Neural cell (in vitro differentiated cells): ENCODE data around the gene TCP11. TPM values are rescaled to one million over a fixed set of nuclear protein-coding genes. Genes with fewer than 3 reads are reported as not detected.
A peak's percentile ranks its signal among the peaks of the same experiment; 100 is the strongest.
"Not testable (repeated sequence)": the region's sequence is repeated elsewhere in the genome, so short reads cannot be mapped to it uniquely, and the experiment has no call there.

Source experiments
- H2AFZ ChIP-seq: fragments of 200-600, 300-800 bp; sonication (generic), shearing (Covaris generic); 2 replicates; pipeline ENCODE4 v1.6.0; 2014; ENCODE audit warnings: low read depth, mild to moderate bottlenecking, antibody characterized with exemption, low read length, moderate library complexity
- H3F3A ChIP-seq: fragments of 200-600 bp; shearing (Covaris generic); 2 replicates; pipeline ENCODE4 v1.6.1; 2016; ENCODE audit warnings: mild to moderate bottlenecking, moderate library complexity, mixed read lengths, antibody characterized with exemption, low read length; ENCODE audit not compliant: insufficient read depth, poor library complexity, severe bottlenecking
- H3K27ac ChIP-seq: fragments of 200-600, 300-800 bp; sonication (generic), shearing (Covaris generic); 2 replicates; pipeline ENCODE4 v1.5.1; 2014; ENCODE audit warnings: mild to moderate bottlenecking, low read length, moderate library complexity
- H3K27me3 ChIP-seq: fragments of 300-800, 200-600 bp; sonication (generic), shearing (Covaris generic); 2 replicates; pipeline ENCODE4 v1.6.0; 2014; ENCODE audit warnings: mild to moderate bottlenecking, low read depth, low read length, moderate library complexity; ENCODE audit not compliant: insufficient read depth
- H3K36me3 ChIP-seq: fragments of 300-800, 200-600 bp; sonication (generic), shearing (Covaris generic); 2 replicates; pipeline ENCODE4 v1.5.1; 2014; ENCODE audit warnings: mild to moderate bottlenecking, antibody characterized with exemption, low read length, moderate library complexity; ENCODE audit not compliant: insufficient read depth
- H3K4me2 ChIP-seq: fragments of 300-800, 200-600 bp; sonication (generic), shearing (Covaris generic); 2 replicates; pipeline ENCODE4 v1.6.0; 2014; ENCODE audit warnings: mild to moderate bottlenecking, low read length
- H3K4me3 ChIP-seq: fragments of 300-800, 200-600 bp; sonication (generic), shearing (Covaris generic); 2 replicates; pipeline ENCODE4 v1.5.1; 2014; ENCODE audit warnings: mild to moderate bottlenecking, low read length, moderate library complexity
- H3K79me2 ChIP-seq: fragments of 200-600 bp; shearing (Covaris generic); replicated peaks from 2 replicates; pipeline ENCODE4 v1.6.0; 2014; ENCODE audit warnings: mild to moderate bottlenecking, low read length, moderate library complexity; ENCODE audit not compliant: insufficient read depth
- H3K9ac ChIP-seq: fragments of 300-800, 200-600 bp; sonication (generic), shearing (Covaris generic); 2 replicates; pipeline ENCODE4 v1.6.1; 2016; ENCODE audit warnings: mild to moderate bottlenecking, low read length, mixed read lengths
- H3K9me2 ChIP-seq: fragments of 200-600 bp; shearing (Covaris generic); 2 replicates; pipeline ENCODE4 v1.6.1; 2016; ENCODE audit warnings: mild to moderate bottlenecking, low read length, mixed read lengths; ENCODE audit not compliant: insufficient read depth
- H3K9me3 ChIP-seq: fragments of 200-600, 300-800 bp; sonication (generic), shearing (Covaris generic); 2 replicates; pipeline ENCODE4 v1.6.1; 2016; ENCODE audit warnings: mild to moderate bottlenecking, mixed run types, low read length, moderate library complexity, mixed read lengths
- H4K20me1 ChIP-seq: fragments of 200-600 bp; shearing (Covaris generic); 2 replicates; pipeline ENCODE4 v1.6.1; 2016; ENCODE audit warnings: mild to moderate bottlenecking, mixed run types; ENCODE audit not compliant: insufficient read depth
- CTCF ChIP-seq: fragments of 450-650 bp; IDR thresholded peaks from 2 replicates; pipeline ENCODE4 v1.5.1; 2014; ENCODE audit warnings: antibody characterized with exemption, mild to moderate bottlenecking, moderate library complexity; ENCODE audit not compliant: poor library complexity, severe bottlenecking
- EP300 ChIP-seq: fragments of 450-650 bp; conservative IDR thresholded peaks from 2 replicates; pipeline ENCODE4 v1.6.1; 2014; ENCODE audit warnings: antibody characterized with exemption, mild to moderate bottlenecking, moderate library complexity; ENCODE audit not compliant: poor library complexity, severe bottlenecking
- EZH2 ChIP-seq: fragments of 200-600, 300-800 bp; shearing (Covaris generic), sonication (generic); IDR thresholded peaks from 2 replicates; pipeline ENCODE4 v1.6.1; 2014; ENCODE audit warnings: antibody characterized with exemption, low read length, borderline replicate concordance, mild to moderate bottlenecking; ENCODE audit not compliant: insufficient read depth, poor library complexity, severe bottlenecking
- MXI1 ChIP-seq: fragments of 450-650 bp; conservative IDR thresholded peaks from 2 replicates; pipeline ENCODE4 v1.6.1; 2014; ENCODE audit warnings: antibody characterized with exemption, mild to moderate bottlenecking; ENCODE audit not compliant: poor library complexity, severe bottlenecking
- POLR2AphosphoS5 ChIP-seq: IDR thresholded peaks from 2 replicates; pipeline ENCODE4 v1.6.1; 2012
- RAD21 ChIP-seq: fragments of 450-650 bp; conservative IDR thresholded peaks from 2 replicates; pipeline ENCODE4 v1.6.1; 2014; ENCODE audit warnings: antibody characterized with exemption, mild to moderate bottlenecking, moderate library complexity
- REST ChIP-seq: IDR thresholded peaks from 2 replicates; pipeline ENCODE4 v1.6.1; 2012; ENCODE audit warnings: borderline replicate concordance
- SMC3 ChIP-seq: fragments of 450-650 bp; conservative IDR thresholded peaks from 2 replicates; pipeline ENCODE4 v1.6.1; 2014; ENCODE audit warnings: antibody characterized with exemption, mild to moderate bottlenecking, moderate library complexity; ENCODE audit not compliant: poor library complexity
- TAF1 ChIP-seq: IDR thresholded peaks from 2 replicates; pipeline ENCODE4 v1.6.1; 2012; ENCODE audit warnings: low read depth
- polyA plus RNA-seq: library from polyadenylated mRNA; depleted of rRNA; stranded (reverse); fragments of >200 nt; gene quantifications from 2 replicates; pipeline ENCODE4 v1.2.3, GENCODE V29; 2014

Gene TCP11
- polyA plus RNA-seq, 1 donor from 2014 or later = not detected

- Histone ChIP-seq H3K9ac (no peak overlapping the region), H3K79me2 (no peaks in the 10 kb centered on the region), H3K27me3 (no peaks in the 10 kb centered on the region), H4K20me1 (no peaks in the 10 kb centered on the region), H3F3A (no peaks in the 10 kb centered on the region), H3K27ac (no peak overlapping the region), H3K9me3 (no peaks in the 10 kb centered on the region), H2AFZ (no peak overlapping the region), H3K4me3 (no peak overlapping the region), H3K9me2 (no peaks in the 10 kb centered on the region), H3K36me3 (no peaks in the 10 kb centered on the region), H3K4me2 (no peak overlapping the region)
- TF ChIP-seq REST = no peak
- TF ChIP-seq RAD21 = peak; percentile 97
- peak; percentile 96 for TF ChIP-seq SMC3
- TF ChIP-seq TAF1 = no peak
- no peak for TF ChIP-seq POLR2AphosphoS5
- TF ChIP-seq EZH2 = no peak
- TF ChIP-seq EP300 = no peak
- peak; percentile 95 for TF ChIP-seq CTCF
- peak; percentile 14 for TF ChIP-seq MXI1
These were observed 1.1 kb downstream of the TCP11 start for GRCh38 chr6:35139924-35140638.

- Histone ChIP-seq H3K9ac (no peak overlapping the region), H3K79me2 (no peaks in the 10 kb centered on the region), H3K36me3 (no peaks in the 10 kb centered on the region), H4K20me1 (no peaks in the 10 kb centered on the region), H3K9me3 (no peaks in the 10 kb centered on the region), H3K4me3 (no peak overlapping the region), H3F3A (no peaks in the 10 kb centered on the region), H3K9me2 (no peaks in the 10 kb centered on the region), H3K27ac (no peak overlapping the region), H3K27me3 (no peaks in the 10 kb centered on the region), H2AFZ (no peak overlapping the region), H3K4me2 (no peak overlapping the region)
- no peak for TF ChIP-seq REST
- TF ChIP-seq EP300 = no peak
- no peak for TF ChIP-seq CTCF
- TF ChIP-seq TAF1 = no peak
- TF ChIP-seq POLR2AphosphoS5 = no peak
- TF ChIP-seq MXI1 = no peak
- TF ChIP-seq RAD21 = no peak
- TF ChIP-seq EZH2 = no peak
- no peak for TF ChIP-seq SMC3
These were observed 1.7 kb downstream of the TCP11 start for GRCh38 chr6:35139470-35139869.

GRCh38 chr6:35138191-35138590, 2.9 kb downstream of the TCP11 start:
- not testable (repeated sequence) for H3K27ac ChIP-seq, H3K4me3 ChIP-seq, H3K9ac ChIP-seq, H3F3A ChIP-seq, H3K4me2 ChIP-seq, H4K20me1 ChIP-seq, H3K79me2 ChIP-seq, H3K36me3 ChIP-seq, H3K9me2 ChIP-seq, H3K9me3 ChIP-seq, H2AFZ ChIP-seq, H3K27me3 ChIP-seq
